Measurements from ENCODE around the gene TTLL10.

GRCh38 chr1:1187938-1188337 is 14.3 kb downstream of the TTLL10 start:
- TF ChIP-seq POLR2A (IDR thresholded peaks at IDR 0.05; ENCODE audit: low read depth, low read length) (no peak), SPI1 (IDR thresholded peaks at IDR 0.05; ENCODE audit: low read depth, low read length) (no peak)
